Nephron progenitor cell (in vitro differentiated cells): ENCODE results near the gene C1orf21.
A peak's percentile ranks its signal among the peaks of the same experiment; 100 is the strongest.

Experiments used
- DNase-seq: peaks from one replicate; pipeline ENCODE4 v3.0.0; 2021
- H3K27ac Mint-ChIP-seq: 2 replicates; pipeline ENCODE4 v1.8.0; 2021; ENCODE audit warnings: mild to moderate bottlenecking, moderate library complexity, mixed read lengths
- H3K27me3 Mint-ChIP-seq: 2 replicates; pipeline ENCODE4 v1.8.0; 2021; ENCODE audit warnings: mild to moderate bottlenecking, low read depth, mixed read lengths; ENCODE audit not compliant: poor library complexity
- H3K36me3 Mint-ChIP-seq: 2 replicates; pipeline ENCODE4 v1.8.0; 2021; ENCODE audit warnings: low read depth, mixed read lengths
- H3K4me1 Mint-ChIP-seq: 2 replicates; pipeline ENCODE4 v1.8.0; 2021; ENCODE audit warnings: mixed read lengths
- H3K4me3 Mint-ChIP-seq: 2 replicates; pipeline ENCODE4 v1.8.0; 2021; ENCODE audit warnings: mild to moderate bottlenecking, moderate library complexity, mixed read lengths
- H3K9me3 Mint-ChIP-seq: 2 replicates; pipeline ENCODE4 v1.8.0; 2021; ENCODE audit warnings: mild to moderate bottlenecking, moderate library complexity, mixed read lengths
- CTCF ChIP-seq: fragments of 200-600 bp; sonication (generic); IDR thresholded peaks from 2 replicates; pipeline ENCODE4 v1.5.0; 2021; ENCODE audit warnings: antibody characterized with exemption

C1orf21 gene

GRCh38 chr1:184473176-184473966 is 86.5 kb downstream of the C1orf21 start:
- DNase-seq: no peak
- no peak overlapping the region for H3K4me3 Mint-ChIP-seq
- peaks cover 22% of the 10 kb centered on the region for H3K36me3 Mint-ChIP-seq
- peaks cover 3% of the 10 kb centered on the region for H3K4me1 Mint-ChIP-seq
- H3K27ac Mint-ChIP-seq: no peak overlapping the region
- H3K27me3 Mint-ChIP-seq: no peaks in the 10 kb centered on the region
- peaks cover 4% of the 10 kb centered on the region for H3K9me3 Mint-ChIP-seq
- TF ChIP-seq CTCF: no peak

GRCh38 chr1:184476187-184476586 is 89.4 kb downstream of the C1orf21 start:
- no peak overlapping the region for H3K4me3 Mint-ChIP-seq
- no peaks in the 10 kb centered on the region for H3K4me1 Mint-ChIP-seq
- no peak overlapping the region for H3K27ac Mint-ChIP-seq
- no peaks in the 10 kb centered on the region for H3K27me3 Mint-ChIP-seq
- H3K9me3 Mint-ChIP-seq: peaks cover 4% of the 10 kb centered on the region
- DNase-seq: no peak
- peaks cover 31% of the 10 kb centered on the region for H3K36me3 Mint-ChIP-seq
- TF ChIP-seq CTCF: no peak

GRCh38 chr1:184479435-184480167 is 92.8 kb downstream of the C1orf21 start:
- no peak overlapping the region for H3K4me3 Mint-ChIP-seq
- no peak for DNase-seq
- H3K4me1 Mint-ChIP-seq: peaks cover 10% of the 10 kb centered on the region
- H3K36me3 Mint-ChIP-seq: peaks cover 34% of the 10 kb centered on the region
- peaks cover 4% of the 10 kb centered on the region for H3K9me3 Mint-ChIP-seq
- TF ChIP-seq CTCF: no peak
- no peaks in the 10 kb centered on the region for H3K27me3 Mint-ChIP-seq
- H3K27ac Mint-ChIP-seq: no peak overlapping the region

GRCh38 chr1:184480736-184481135 is 93.9 kb downstream of the C1orf21 start:
- H3K27ac Mint-ChIP-seq: peak overlapping the region; percentile 8
- no peak overlapping the region for H3K4me3 Mint-ChIP-seq
- no peak for DNase-seq
- H3K36me3 Mint-ChIP-seq: peaks cover 25% of the 10 kb centered on the region
- peaks cover 13% of the 10 kb centered on the region for H3K4me1 Mint-ChIP-seq
- no peaks in the 10 kb centered on the region for H3K27me3 Mint-ChIP-seq
- H3K9me3 Mint-ChIP-seq: no peaks in the 10 kb centered on the region
- TF ChIP-seq CTCF: no peak

- Mint-ChIP-seq H3K9me3 (no peaks in the 10 kb centered on the region), H3K4me1 (peaks cover 19% of the 10 kb centered on the region), H3K27me3 (no peaks in the 10 kb centered on the region), H3K36me3 (peaks cover 24% of the 10 kb centered on the region), H3K27ac (no peak overlapping the region), H3K4me3 (no peak overlapping the region)
- no peak for TF ChIP-seq CTCF
- DNase-seq: no peak
These were observed 95.3 kb downstream of the C1orf21 start for GRCh38 chr1:184482136-184482535.
